GM20431 (cell line): ENCODE data around the gene INPP5B.

Source experiments
- in situ Hi-C: fragments of 300-500 bp; cut with MseI, MboI; formaldehyde crosslinking; loops from one replicate; pipeline ENCODE4 v1.15.0; 2020; ENCODE audit warnings: low sequenced_read_pairs; ENCODE audit not compliant: unreplicated experiment

Gene INPP5B

DNA sequence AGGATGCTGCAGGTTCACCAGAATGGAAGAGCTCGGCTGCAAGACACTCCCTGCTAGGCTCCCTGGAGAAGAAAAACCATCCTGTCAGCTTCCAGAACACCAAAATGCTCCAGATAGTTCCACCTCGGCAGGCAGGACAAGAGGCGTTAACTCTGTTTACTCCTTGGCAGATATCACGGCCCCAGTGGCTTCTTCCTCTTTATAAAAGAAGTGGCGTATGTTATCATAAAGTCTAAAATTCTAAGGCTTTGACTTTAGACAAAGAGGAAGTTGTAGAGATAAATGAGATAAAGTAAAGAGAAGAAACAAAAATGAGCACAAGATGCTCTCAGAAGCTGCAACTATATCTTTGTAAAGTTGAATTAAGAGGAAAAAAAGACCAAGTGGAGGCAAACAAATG is 63.2 kb downstream of the INPP5B start:
- in situ Hi-C loops, result loop anchor here (10.0 kb wide), 1 partner anchor 91 kb away; no protein-coding TSS in a partner anchor

- in situ Hi-C loops, result loop anchor here (10.0 kb wide), 1 partner anchor 95 kb away; no protein-coding TSS in a partner anchor
Measured at GRCh38 chr1:37879865-37880264, 67.0 kb downstream of the INPP5B start.

DNA sequence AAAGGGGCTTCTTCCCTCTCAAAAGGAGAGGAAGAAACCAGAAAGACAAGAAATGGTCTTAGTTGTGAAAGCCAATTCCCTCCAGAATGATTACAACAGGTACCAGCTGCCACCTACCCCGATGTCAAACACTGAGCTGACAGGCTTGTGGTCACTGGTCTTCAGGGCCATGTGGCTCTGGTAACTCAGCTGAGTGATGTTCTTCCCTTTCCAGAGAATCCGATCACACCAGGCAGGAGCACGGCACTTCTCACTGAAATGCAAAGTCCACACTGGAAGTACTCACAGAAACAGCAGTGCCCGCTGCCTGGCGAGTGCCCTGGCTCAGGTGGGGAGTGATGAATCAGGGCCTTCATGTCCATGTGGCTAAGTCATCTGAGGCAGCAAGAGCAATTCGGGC is 68.8 kb downstream of the INPP5B start:
- in situ Hi-C loops, result no loop called here

- in situ Hi-C loops, result no loop called here
Measured at GRCh38 chr1:37875833-37876232, 71.0 kb downstream of the INPP5B start.

DNA sequence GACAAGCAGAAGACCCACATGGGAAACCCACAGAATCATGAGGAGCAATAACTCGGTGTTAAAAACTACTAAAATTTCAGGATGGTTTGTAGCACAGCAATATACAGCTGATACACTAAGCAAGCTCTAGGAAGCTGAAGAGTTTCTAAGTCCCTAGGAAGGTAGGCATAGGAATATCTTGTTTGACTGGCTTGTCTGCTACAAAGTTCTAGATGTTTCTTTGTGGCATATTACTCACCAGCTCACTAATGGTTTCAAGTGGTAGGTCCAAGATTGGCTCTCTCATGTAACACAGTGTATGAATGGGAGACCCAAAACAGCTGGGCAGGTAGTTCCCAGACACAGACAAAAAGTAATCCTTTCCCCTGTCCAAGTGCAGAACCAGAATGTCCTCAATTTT is 74.2 kb downstream of the INPP5B start:
- in situ Hi-C loops, result no loop called here

GRCh38 chr1:37868466-37868865 is 78.4 kb downstream of the INPP5B start:
- in situ Hi-C loops, result no loop called here

DNA sequence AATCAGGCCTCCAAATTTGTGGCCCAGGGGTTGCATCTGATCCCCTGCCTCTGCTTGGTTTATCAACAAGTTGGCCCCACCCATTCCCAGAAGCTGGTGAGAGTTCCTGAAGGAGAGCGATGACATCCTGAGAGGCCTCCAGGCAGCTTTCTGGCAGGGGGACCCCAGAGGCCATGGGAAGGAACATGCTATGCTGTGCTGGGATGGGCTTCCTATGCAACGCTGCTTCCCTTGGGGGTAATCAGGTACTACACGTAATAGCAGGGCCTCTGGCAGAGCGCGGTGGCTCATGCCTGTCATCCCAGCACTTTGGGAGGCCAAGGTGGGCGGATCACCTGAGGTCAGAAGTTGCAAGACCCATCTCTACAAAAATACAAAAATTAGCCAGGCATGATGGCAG is 79.1 kb downstream of the INPP5B start:
- in situ Hi-C loops, result no loop called here

GRCh38 chr1:37866491-37866890 is 80.4 kb downstream of the INPP5B start:
- in situ Hi-C loops, result no loop called here

DNA sequence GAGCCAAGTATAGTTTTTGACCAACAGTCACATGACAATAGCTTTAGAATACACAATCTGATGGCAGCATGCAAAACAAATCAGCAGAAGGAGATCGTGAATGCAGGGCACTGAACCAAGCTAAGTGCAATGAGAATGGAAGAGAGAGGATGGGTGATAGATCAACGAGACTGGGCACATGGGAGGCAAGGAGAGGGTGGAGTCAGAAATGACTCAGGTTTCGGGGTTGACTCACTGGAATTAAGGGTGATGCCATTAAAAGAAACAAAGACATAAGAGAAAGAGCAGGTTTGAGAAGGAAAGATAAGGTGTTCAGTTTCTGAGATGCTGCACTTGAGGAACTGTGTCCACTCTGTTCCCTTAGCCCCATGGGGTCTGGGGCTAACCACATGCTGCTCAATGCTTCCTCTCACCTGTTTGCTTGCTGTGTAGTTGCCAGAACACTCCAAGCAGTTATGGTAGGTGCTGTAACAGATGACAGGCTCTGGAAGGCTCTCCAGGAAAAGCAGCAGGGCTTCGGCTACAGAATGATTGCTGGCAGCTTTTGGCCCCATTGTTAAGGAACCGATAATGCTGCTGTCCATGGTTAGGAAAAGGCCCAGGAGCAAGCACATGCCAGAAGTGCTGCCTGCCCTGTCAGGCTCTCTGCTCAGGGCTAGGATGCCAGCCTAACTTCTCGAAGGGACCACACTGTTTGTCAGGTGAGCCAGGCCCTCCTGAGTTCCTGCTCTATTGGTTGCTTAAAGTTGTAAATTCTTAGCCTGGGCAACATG is 81.3 kb downstream of the INPP5B start:
- in situ Hi-C loops, result no loop called here

GRCh38 chr1:37862330-37862729 is 84.5 kb downstream of the INPP5B start:
- in situ Hi-C loops, result no loop called here

DNA sequence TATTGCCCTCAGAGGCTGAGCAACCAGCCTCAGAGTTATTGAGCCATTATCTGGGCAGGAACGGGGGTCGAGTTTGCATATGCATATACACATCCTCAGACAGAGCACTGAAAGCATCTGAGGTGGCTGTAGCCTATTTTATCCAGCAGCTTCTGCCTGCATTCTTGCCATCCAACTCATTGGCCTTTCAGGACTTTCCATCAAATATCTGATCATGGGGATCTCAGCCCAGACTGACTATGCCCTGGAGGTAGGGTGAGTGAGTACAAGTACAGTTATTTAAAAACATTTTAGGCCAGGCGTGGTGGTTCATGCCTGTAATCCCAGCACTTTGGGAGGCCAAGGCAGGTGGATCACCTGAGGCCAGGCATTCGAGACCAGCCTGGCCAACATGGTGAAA is 85.7 kb downstream of the INPP5B start:
- in situ Hi-C loops, result no loop called here

DNA sequence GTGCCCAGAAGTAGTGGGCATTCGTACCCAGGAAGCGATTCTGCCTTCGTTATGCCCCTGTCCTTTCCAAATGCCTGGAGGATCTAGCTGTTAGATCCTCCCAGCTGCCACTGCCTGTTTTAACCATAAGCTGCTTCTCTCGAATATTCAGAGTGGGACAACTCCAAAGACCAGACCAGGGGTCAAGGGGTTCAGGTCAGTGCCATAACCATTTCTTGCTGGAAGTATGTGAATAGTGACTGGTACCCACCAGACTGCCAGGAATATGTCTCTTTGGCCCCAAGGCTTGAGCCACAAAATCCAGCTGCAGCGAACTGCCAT is 86.5 kb downstream of the INPP5B start:
- in situ Hi-C loops, result no loop called here

- in situ Hi-C loops, result no loop called here
Measured at GRCh38 chr1:37859507-37860345, 87.1 kb downstream of the INPP5B start, which contains the start of gene MTF1. MTF1 (minus strand) TSS chr1:37859592; CDS start chr1:37857658, 1,934 bp downstream.

DNA sequence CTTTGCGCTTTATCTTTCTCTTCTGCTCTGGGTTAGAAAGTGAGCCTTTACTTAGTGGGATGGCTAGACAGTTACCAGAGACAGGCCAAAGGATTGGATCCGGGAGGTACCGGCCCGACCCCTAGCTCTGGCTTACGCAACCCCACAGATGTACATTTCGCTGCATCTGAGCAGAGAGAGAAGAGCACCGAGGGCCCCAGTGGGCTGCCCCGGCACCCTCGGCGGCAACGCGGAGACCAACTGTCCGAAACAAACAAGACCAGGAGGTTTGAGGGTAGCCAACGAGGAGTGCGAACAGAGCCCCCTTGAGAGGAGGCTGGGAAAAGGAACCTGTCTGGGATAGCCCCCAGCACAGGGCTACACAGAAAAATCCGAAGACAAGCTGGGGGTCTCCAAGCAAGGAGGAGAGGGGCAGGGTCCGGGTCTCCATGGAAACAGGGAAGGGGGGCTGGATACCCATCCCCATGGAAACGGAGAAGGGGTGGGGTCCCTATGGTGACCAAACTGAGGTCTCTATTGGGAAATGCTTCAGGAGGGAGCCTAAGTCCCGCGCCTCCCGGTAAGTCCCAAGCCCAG is 87.8 kb downstream of the INPP5B start:
- in situ Hi-C loops, result no loop called here

- in situ Hi-C loops, result no loop called here
Measured at GRCh38 chr1:37854406-37854805, 92.4 kb downstream of the INPP5B start.

DNA sequence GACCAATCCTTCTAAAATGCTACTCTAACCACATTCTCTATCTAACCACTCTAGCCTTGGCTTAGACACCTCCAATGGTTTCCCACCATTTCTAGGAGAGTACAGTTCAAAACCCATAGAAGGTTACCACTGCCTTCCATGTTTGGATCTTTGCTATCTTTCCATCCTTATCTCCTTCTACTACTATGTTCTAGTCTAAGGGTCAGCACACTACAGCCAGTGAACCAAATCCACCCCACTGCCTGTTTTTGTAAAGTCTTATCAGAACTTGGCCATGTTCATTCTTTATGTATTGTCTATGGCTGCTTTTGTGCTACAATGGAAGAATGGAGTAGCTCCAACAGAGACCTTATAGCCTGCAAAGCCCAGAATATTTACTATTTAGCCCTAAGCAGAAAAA is 93.7 kb downstream of the INPP5B start:
- in situ Hi-C loops, result no loop called here

DNA sequence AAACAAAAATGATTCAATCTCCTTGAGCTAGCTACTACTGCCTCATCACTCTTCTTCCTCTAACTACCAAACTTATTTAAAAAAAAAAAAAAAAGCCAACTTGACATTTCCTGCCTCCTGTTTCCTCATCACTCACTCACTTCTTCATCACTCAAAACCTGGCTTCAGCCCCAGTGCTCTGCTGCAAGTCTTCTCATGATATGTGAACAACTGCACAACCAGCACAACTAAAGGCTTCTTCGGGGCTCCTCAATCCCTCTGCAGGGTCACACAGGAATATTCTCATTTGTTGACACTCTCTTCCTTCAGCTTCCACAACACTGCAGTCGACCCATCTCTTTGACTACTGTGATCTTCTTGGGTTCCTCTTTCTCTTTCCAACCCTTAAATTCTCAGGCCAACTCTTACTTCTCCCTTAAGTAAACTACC is 95.1 kb downstream of the INPP5B start:
- in situ Hi-C loops, result no loop called here

GRCh38 chr1:37851262-37851661 is 95.6 kb downstream of the INPP5B start:
- in situ Hi-C loops, result no loop called here

GRCh38 chr1:37850352-37850955 is 96.4 kb downstream of the INPP5B start:
- in situ Hi-C loops, result no loop called here

DNA sequence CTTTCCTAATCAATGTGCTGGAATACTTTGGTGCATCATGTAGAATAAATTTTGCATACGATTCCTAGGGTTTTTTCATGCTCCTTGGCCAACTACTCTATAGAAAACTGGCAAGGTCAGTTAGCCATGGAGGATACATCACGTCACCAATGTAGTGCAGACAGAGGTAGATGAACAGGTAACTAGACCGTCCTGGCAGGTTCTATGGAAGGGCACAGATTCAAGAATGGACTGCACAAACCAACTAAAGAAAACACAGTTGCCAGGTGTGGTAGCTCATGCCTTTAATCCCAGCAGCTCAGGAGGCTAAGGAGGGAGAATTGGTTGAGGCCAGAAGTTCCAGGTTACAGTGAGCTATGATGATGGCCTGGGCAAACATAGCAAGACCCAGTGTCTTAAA is 97.4 kb downstream of the INPP5B start:
- in situ Hi-C loops, result no loop called here
